Measurements from ENCODE around the gene KCNK5. TPM values are rescaled to one million over a fixed set of nuclear protein-coding genes. Genes with fewer than 3 reads are reported as not detected.

KCNK5 gene
- total and polyA plus RNA-seq, 4 donors, result 0.73 to 7.5 (median 6.1) TPM

DNA sequence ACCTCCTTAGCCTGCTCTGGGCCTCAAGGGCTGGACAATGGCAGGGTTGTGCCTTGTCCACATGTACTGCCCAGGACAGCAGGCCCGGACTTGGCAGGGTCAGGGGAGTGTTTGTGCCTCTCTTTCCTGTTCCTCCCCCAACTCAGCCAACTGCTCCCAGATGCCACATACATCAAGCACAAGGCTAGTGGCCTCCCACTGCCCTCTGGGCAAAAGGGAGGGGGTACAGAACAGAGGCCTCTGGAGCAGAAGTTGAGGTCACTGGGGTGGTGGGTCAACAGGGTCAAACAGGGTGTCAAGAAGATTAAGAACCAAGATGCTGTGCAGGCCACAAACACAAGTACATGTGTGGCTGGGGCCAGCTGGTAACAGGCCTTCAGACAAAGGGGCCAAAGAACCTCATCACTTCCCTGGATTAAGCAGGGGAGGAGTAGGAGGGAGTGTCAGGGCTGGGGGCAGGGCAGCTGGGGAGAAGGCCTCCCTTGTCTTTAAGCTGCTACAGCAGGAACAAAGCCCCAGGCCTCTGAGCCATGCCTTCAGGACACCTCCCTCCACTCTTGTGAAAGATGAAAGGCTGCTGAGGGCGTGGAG is 36.0 kb downstream of the KCNK5 start:
- Histone ChIP-seq H3K4me3 (ENCODE audit: low read depth, low read length) (no peak overlapping the region), H3K4me1 (ENCODE audit: control insufficient read depth, insufficient read depth, low read length) (peaks cover 51% of the 10 kb centered on the region), H3K36me3 (ENCODE audit: control insufficient read depth, insufficient read depth, low read length) (no peaks in the 10 kb centered on the region), H3K27me3 (ENCODE audit: control insufficient read depth, insufficient read depth, low read length) (no peaks in the 10 kb centered on the region), H3K27ac (ENCODE audit: low read depth, low read length) (peak overlapping the region; percentile 80), H3K9me3 (ENCODE audit: control insufficient read depth, insufficient read depth, low read length) (no peaks in the 10 kb centered on the region)
- peak in 1 of 6 donors; percentile 41 for DNase-seq (ENCODE audit: low read depth in 4 of 6, low spot score in 6 of 6)
- WGBS (ENCODE audit: insufficient coverage), result 41% methylated on average over 2 of the region's 2 CpGs

DNA sequence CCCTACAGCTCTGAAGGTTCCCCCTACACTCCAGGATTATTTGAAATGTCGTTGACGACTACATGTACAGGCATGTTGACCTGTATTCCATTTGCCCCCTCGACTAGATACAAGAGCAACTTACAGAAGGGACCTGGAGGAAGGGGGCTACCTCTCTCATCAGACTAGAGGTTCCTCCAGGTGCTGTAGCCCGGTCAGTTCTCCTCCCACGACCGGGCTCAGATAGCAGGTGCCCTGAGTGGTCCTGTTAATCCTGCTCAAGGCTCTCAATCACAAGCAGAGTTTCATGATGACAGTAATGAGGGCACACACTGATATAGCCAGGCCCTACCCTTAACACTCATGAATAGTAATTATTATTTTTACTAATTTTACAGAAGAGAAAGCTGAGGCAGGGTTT is 36.5 kb downstream of the KCNK5 start:
- no peaks in the 10 kb centered on the region for H3K36me3 ChIP-seq (ENCODE audit: control insufficient read depth, insufficient read depth, low read length)
- H3K27ac ChIP-seq (ENCODE audit: low read depth, low read length), result peak overlapping the region; percentile 73
- H3K27me3 ChIP-seq (ENCODE audit: control insufficient read depth, insufficient read depth, low read length), result no peaks in the 10 kb centered on the region
- peaks cover 51% of the 10 kb centered on the region for H3K4me1 ChIP-seq (ENCODE audit: control insufficient read depth, insufficient read depth, low read length)
- WGBS (ENCODE audit: insufficient coverage), result no CpG with 5 or more reads among the region's 6 CpGs
- DNase-seq (ENCODE audit: low read depth in 4 of 6, low spot score in 6 of 6), result no peak
- H3K4me3 ChIP-seq (ENCODE audit: low read depth, low read length), result no peak overlapping the region
- no peaks in the 10 kb centered on the region for H3K9me3 ChIP-seq (ENCODE audit: control insufficient read depth, insufficient read depth, low read length)

- WGBS (ENCODE audit: insufficient coverage), result 95% methylated on average over 22 of the region's 23 CpGs
- Histone ChIP-seq H3K4me3 (ENCODE audit: low read depth, low read length) (no peak overlapping the region), H3K9me3 (ENCODE audit: control insufficient read depth, insufficient read depth, low read length) (no peaks in the 10 kb centered on the region)
Measured at GRCh38 chr6:39191236-39191930, 37.9 kb downstream of the KCNK5 start.

GRCh38 chr6:39190545-39191235 is 38.6 kb downstream of the KCNK5 start:
- Histone ChIP-seq H3K9me3 (ENCODE audit: control insufficient read depth, insufficient read depth, low read length) (no peaks in the 10 kb centered on the region), H3K4me1 (ENCODE audit: control insufficient read depth, insufficient read depth, low read length) (peaks cover 56% of the 10 kb centered on the region), H3K27me3 (ENCODE audit: control insufficient read depth, insufficient read depth, low read length) (no peaks in the 10 kb centered on the region), H3K4me3 (ENCODE audit: low read depth, low read length) (no peak overlapping the region), H3K27ac (ENCODE audit: low read depth, low read length) (peak overlapping the region; percentile 61), H3K36me3 (ENCODE audit: control insufficient read depth, insufficient read depth, low read length) (no peaks in the 10 kb centered on the region)
- no peak for DNase-seq (ENCODE audit: low read depth in 4 of 6, low spot score in 6 of 6)
- WGBS (ENCODE audit: insufficient coverage), result 95% methylated on average over 18 of the region's 21 CpGs

More at GRCh38 chr6:39191236-39191930, 37.9 kb downstream of the KCNK5 start:
- Histone ChIP-seq H3K27me3 (ENCODE audit: control insufficient read depth, insufficient read depth, low read length) (no peaks in the 10 kb centered on the region), H3K4me1 (ENCODE audit: control insufficient read depth, insufficient read depth, low read length) (peaks cover 56% of the 10 kb centered on the region), H3K36me3 (ENCODE audit: control insufficient read depth, insufficient read depth, low read length) (no peaks in the 10 kb centered on the region), H3K27ac (ENCODE audit: low read depth, low read length) (peak overlapping the region; percentile 73)
- DNase-seq (ENCODE audit: low read depth in 4 of 6, low spot score in 6 of 6), result no peak

DNA sequence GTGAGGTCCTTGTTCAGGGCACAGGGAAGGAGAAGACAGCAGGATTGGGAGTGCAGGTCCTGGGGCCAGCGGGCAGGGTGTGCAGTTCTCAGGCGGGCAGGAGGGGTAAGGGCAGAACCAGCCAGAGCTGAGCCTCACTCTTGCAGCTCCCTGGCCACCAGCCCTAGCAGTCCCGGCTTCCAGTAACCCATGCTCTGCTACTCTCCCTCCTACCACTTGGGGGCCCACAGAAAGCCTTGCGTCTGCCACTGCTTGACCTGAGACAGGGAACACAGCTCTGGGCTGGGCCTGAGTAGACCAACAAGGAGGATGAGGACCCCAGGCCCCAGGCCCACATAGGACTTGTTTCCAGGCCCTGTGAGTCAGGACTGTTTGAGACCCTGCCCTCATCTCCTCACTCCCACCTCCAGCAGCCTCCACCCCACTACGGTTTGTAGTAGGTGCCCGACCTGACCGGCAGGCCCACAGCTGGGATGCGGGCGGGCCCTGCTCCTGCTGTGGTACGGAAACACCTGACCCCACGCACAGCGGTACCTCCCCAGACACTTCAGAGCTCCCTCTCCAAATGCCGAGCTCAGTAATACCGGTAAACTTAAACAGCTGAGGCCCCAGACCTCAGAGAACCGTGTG is 39.2 kb downstream of the KCNK5 start:
- DNase-seq (ENCODE audit: low read depth in 4 of 6, low spot score in 6 of 6), result peak in 2 of 6 donors; percentile 36 to 41
- Histone ChIP-seq H3K9me3 (ENCODE audit: control insufficient read depth, insufficient read depth, low read length) (no peaks in the 10 kb centered on the region), H3K36me3 (ENCODE audit: control insufficient read depth, insufficient read depth, low read length) (no peaks in the 10 kb centered on the region), H3K27ac (ENCODE audit: low read depth, low read length) (peak overlapping the region; percentile 61), H3K4me1 (ENCODE audit: control insufficient read depth, insufficient read depth, low read length) (peaks cover 56% of the 10 kb centered on the region), H3K27me3 (ENCODE audit: control insufficient read depth, insufficient read depth, low read length) (no peaks in the 10 kb centered on the region), H3K4me3 (ENCODE audit: low read depth, low read length) (no peak overlapping the region)
- WGBS (ENCODE audit: insufficient coverage), result 79% methylated on average over 14 of the region's 15 CpGs

- 80% methylated on average over 4 of the region's 8 CpGs for WGBS (ENCODE audit: insufficient coverage)
- H3K36me3 ChIP-seq (ENCODE audit: control insufficient read depth, insufficient read depth, low read length), result no peaks in the 10 kb centered on the region
- no peak for DNase-seq (ENCODE audit: low read depth in 4 of 6, low spot score in 6 of 6)
- no peak overlapping the region for H3K4me3 ChIP-seq (ENCODE audit: low read depth, low read length)
- H3K27ac ChIP-seq (ENCODE audit: low read depth, low read length), result peak overlapping the region; percentile 86
- H3K9me3 ChIP-seq (ENCODE audit: control insufficient read depth, insufficient read depth, low read length), result no peaks in the 10 kb centered on the region
- H3K27me3 ChIP-seq (ENCODE audit: control insufficient read depth, insufficient read depth, low read length), result no peaks in the 10 kb centered on the region
- peaks cover 55% of the 10 kb centered on the region for H3K4me1 ChIP-seq (ENCODE audit: control insufficient read depth, insufficient read depth, low read length)
Measured at GRCh38 chr6:39189131-39189530, 40.1 kb downstream of the KCNK5 start.

DNA sequence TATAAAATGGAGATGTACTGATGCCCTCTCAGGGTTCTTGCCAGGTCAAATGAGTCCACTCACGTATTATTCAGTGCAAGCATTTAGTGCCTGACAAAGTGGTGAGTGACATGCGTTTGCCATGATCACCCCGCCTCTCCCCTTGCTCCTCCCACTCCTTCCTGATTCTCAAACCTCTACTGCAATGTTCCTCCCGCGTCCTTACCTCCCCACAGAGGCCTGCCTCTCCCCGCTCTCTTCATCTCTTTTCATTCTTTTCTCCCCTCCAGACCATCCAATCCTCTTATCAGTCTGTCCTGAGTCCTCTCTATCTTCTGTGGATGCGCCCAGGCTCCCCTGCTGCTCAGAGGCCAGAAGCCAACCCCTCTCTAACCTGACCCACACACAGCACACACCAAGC is 40.7 kb downstream of the KCNK5 start:
- H3K27ac ChIP-seq (ENCODE audit: low read depth, low read length), result peak overlapping the region; percentile 86
- H3K27me3 ChIP-seq (ENCODE audit: control insufficient read depth, insufficient read depth, low read length), result no peaks in the 10 kb centered on the region
- DNase-seq (ENCODE audit: low read depth in 4 of 6, low spot score in 6 of 6), result no peak
- 74% methylated on average over 6 of the region's 7 CpGs for WGBS (ENCODE audit: insufficient coverage)
- no peak overlapping the region for H3K4me3 ChIP-seq (ENCODE audit: low read depth, low read length)
- H3K36me3 ChIP-seq (ENCODE audit: control insufficient read depth, insufficient read depth, low read length), result no peaks in the 10 kb centered on the region
- peaks cover 49% of the 10 kb centered on the region for H3K4me1 ChIP-seq (ENCODE audit: control insufficient read depth, insufficient read depth, low read length)
- no peaks in the 10 kb centered on the region for H3K9me3 ChIP-seq (ENCODE audit: control insufficient read depth, insufficient read depth, low read length)

DNA sequence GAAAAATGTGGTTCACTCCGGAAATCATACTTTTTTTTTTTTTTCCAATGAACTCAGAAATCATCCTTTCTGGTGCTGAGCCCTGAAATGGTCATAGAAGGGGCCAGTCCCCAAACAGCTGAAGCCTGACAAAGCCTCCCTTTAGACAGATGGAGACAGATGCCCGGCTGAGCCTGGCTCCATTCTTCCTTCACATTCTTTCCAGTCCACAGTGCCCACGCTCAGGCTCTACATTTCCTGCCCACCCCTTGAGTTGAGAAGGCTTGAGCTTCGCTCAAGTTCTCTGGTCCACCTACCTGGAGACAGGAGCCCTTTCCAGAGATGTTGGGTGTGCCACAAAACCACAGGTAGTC is 41.2 kb downstream of the KCNK5 start:
- Histone ChIP-seq H3K4me1 (ENCODE audit: control insufficient read depth, insufficient read depth, low read length) (peaks cover 44% of the 10 kb centered on the region), H3K4me3 (ENCODE audit: low read depth, low read length) (no peak overlapping the region), H3K9me3 (ENCODE audit: control insufficient read depth, insufficient read depth, low read length) (no peaks in the 10 kb centered on the region), H3K27ac (ENCODE audit: low read depth, low read length) (peak overlapping the region; percentile 86), H3K36me3 (ENCODE audit: control insufficient read depth, insufficient read depth, low read length) (no peaks in the 10 kb centered on the region), H3K27me3 (ENCODE audit: control insufficient read depth, insufficient read depth, low read length) (no peaks in the 10 kb centered on the region)
- peak in 1 of 6 donors; percentile 20 for DNase-seq (ENCODE audit: low read depth in 4 of 6, low spot score in 6 of 6)
- 67% methylated on average over 3 of the region's 4 CpGs for WGBS (ENCODE audit: insufficient coverage)

DNA sequence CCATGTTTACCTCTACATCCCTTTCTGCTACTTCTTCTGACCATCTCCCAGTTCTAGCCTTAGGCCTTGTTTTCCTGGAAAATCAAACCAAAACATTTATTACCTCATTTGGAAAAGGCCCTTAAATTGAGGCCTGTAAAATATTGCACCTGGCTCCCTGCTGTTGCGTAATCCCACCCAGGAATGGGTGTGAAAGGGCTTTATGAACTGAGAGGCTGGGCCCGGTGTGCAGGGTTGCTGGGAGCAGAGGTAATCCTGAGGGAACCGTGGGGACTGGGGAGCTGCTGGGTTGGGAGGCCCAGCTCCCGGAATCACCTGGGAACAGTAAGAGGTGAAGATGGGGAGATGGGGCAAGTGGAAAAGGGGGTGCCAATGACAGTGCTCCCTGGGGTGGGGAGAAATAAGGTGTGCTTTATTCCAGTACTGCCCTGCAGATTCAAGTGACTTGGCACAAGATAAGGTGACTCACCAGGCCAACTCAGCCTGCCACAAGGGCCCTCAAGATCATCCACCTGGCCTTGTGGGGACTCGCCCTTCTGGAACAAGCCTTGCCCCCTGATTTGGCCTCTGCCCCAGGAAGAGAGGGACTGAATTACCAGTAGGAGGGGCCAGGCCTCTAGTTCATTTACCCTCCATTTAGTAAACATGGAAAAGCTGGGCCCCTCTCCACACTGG is 44.2 kb downstream of the KCNK5 start:
- Histone ChIP-seq H3K27me3 (ENCODE audit: control insufficient read depth, insufficient read depth, low read length) (no peaks in the 10 kb centered on the region), H3K27ac (ENCODE audit: low read depth, low read length) (no peak overlapping the region), H3K4me1 (ENCODE audit: control insufficient read depth, insufficient read depth, low read length) (peaks cover 20% of the 10 kb centered on the region), H3K4me3 (ENCODE audit: low read depth, low read length) (no peak overlapping the region), H3K36me3 (ENCODE audit: control insufficient read depth, insufficient read depth, low read length) (no peaks in the 10 kb centered on the region), H3K9me3 (ENCODE audit: control insufficient read depth, insufficient read depth, low read length) (no peaks in the 10 kb centered on the region)
- no peak for DNase-seq (ENCODE audit: low read depth in 4 of 6, low spot score in 6 of 6)
- 86% methylated on average over 4 of the region's 5 CpGs for whole genome bisulfite sequencing (ENCODE audit: insufficient coverage)
